WTC11 (cell line): ENCODE measurements around the gene TCF12. TPM values are rescaled to one million over a fixed set of nuclear protein-coding genes. Genes with fewer than 3 reads are reported as not detected.

Experiments used
- ATAC-seq: fragments of 200-7000 bp; cut with Tn5 transposase; 2 replicates; pipeline ENCODE4 v1.10.0; 2021; ENCODE audit warnings: mild to moderate bottlenecking, moderate library complexity
- CTCF ChIA-PET: fragments of 300-600 bp; sonication (Branson Sonifier 250); formaldehyde crosslinking; loops from one replicate; lab custom pipeline; 2021; ENCODE audit warnings: antibody characterized with exemption; lab: Charles Lee
- POLR2A ChIA-PET: fragments of 350-600 bp; sonication (Branson Sonifier 250); formaldehyde crosslinking; loops from one replicate; lab custom pipeline; 2021; ENCODE audit warnings: antibody characterized with exemption; lab: Charles Lee
- DNase-seq: peaks from one replicate; pipeline ENCODE4 v3.0.0; 2021; ENCODE audit warnings: low spot score
- H3K27ac Mint-ChIP-seq: 2 replicates; pipeline ENCODE4 v1.8.0; 2021; ENCODE audit warnings: mixed read lengths
- H3K27me3 Mint-ChIP-seq: 2 replicates; pipeline ENCODE4 v1.8.0; 2021; ENCODE audit warnings: low read depth, mild to moderate bottlenecking, moderate library complexity, mixed read lengths
- H3K36me3 Mint-ChIP-seq: 2 replicates; pipeline ENCODE4 v1.8.0; 2021; ENCODE audit warnings: mixed read lengths
- H3K4me1 Mint-ChIP-seq: 2 replicates; pipeline ENCODE4 v1.8.0; 2022; ENCODE audit warnings: mixed read lengths
- H3K4me3 Mint-ChIP-seq: 2 replicates; pipeline ENCODE4 v1.8.0; 2021; ENCODE audit warnings: mild to moderate bottlenecking, moderate library complexity, mixed read lengths
- H3K9me3 Mint-ChIP-seq: 2 replicates; pipeline ENCODE4 v1.8.0; 2021; ENCODE audit warnings: mixed read lengths
- ESRRA ChIP-seq: sonication (generic); formaldehyde crosslinking; IDR thresholded peaks from 2 replicates; pipeline ENCODE4 v1.8.1; 2022; ENCODE audit warnings: mild to moderate bottlenecking, missing genetic modification reagents, borderline replicate concordance
- GRHL2 ChIP-seq: fragments of 250-450 bp; sonication (Bioruptor Pico); IDR thresholded peaks from 2 replicates; pipeline ENCODE4 v1.8.0; 2022; ENCODE audit warnings: mild to moderate bottlenecking, moderate library complexity; ENCODE audit not compliant: insufficient replicate concordance, severe bottlenecking
- RELA ChIP-seq: sonication (generic); formaldehyde crosslinking; IDR thresholded peaks from 2 replicates; pipeline ENCODE4 v1.8.1; 2022; ENCODE audit warnings: missing genetic modification reagents, mild to moderate bottlenecking, borderline replicate concordance
- RORB ChIP-seq: fragments of 250-450 bp; sonication (Bioruptor Pico); IDR thresholded peaks from 2 replicates; pipeline ENCODE4 v1.9.0; 2021; ENCODE audit warnings: mild to moderate bottlenecking
- SOX15 ChIP-seq: fragments of 250-450 bp; sonication (Bioruptor Pico); IDR thresholded peaks from 2 replicates; pipeline ENCODE4 v1.9.0; 2021; ENCODE audit warnings: mild to moderate bottlenecking
- TP53 ChIP-seq: sonication (generic); formaldehyde crosslinking; IDR thresholded peaks from 2 replicates; pipeline ENCODE4 v1.8.1; 2023; ENCODE audit warnings: mild to moderate bottlenecking, missing genetic modification reagents
- ZNF121 ChIP-seq: sonication (generic); formaldehyde crosslinking; IDR thresholded peaks from 2 replicates; pipeline ENCODE4 v1.8.0; 2023; ENCODE audit warnings: missing genetic modification reagents
- ZNF138 ChIP-seq: sonication (generic); formaldehyde crosslinking; conservative IDR thresholded peaks from 2 replicates; pipeline ENCODE4 v1.8.1; 2022; ENCODE audit warnings: mild to moderate bottlenecking, moderate library complexity, missing genetic modification reagents
- ZNF416 ChIP-seq: fragments of 250-450 bp; sonication (Bioruptor Pico); IDR thresholded peaks from 2 replicates; pipeline ENCODE4 v1.9.0; 2021; ENCODE audit warnings: mild to moderate bottlenecking, inconsistent platforms
- total RNA-seq: library from RNA; stranded (reverse); gene quantifications from 3 replicates; pipeline ENCODE4 v1.2.3, GENCODE V29; 2021
- TF ChIP-seq, protein P1 (sequence below): sonication (generic); formaldehyde crosslinking; conservative IDR thresholded peaks from 2 replicates; pipeline ENCODE4 v1.8.1; 2022; ENCODE audit warnings: mild to moderate bottlenecking, missing genetic modification reagents
- TF ChIP-seq, protein P2 (sequence below): sonication (generic); formaldehyde crosslinking; IDR thresholded peaks from 2 replicates; pipeline ENCODE4 v1.8.0; 2023; ENCODE audit warnings: mild to moderate bottlenecking, missing genetic modification reagents
- TF ChIP-seq, protein P3 (sequence below): sonication (generic); formaldehyde crosslinking; IDR thresholded peaks from 2 replicates; pipeline ENCODE4 v1.8.1; 2023; ENCODE audit warnings: mild to moderate bottlenecking, missing genetic modification reagents, moderate library complexity
- TF ChIP-seq, protein P4 (sequence below): sonication (generic); formaldehyde crosslinking; IDR thresholded peaks from 2 replicates; pipeline ENCODE4 v1.8.1; 2022; ENCODE audit warnings: low read depth, missing genetic modification reagents, borderline replicate concordance
- TF ChIP-seq, protein P5 (sequence below): sonication (generic); formaldehyde crosslinking; IDR thresholded peaks from 2 replicates; pipeline ENCODE4 v1.8.1; 2022; ENCODE audit warnings: missing genetic modification reagents, borderline replicate concordance
- TF ChIP-seq, protein P6 (sequence below): sonication (generic); formaldehyde crosslinking; IDR thresholded peaks from 2 replicates; pipeline ENCODE4 v1.8.0; 2023; ENCODE audit warnings: missing genetic modification reagents
- TF ChIP-seq, protein P7 (sequence below): sonication (generic); formaldehyde crosslinking; IDR thresholded peaks from 2 replicates; pipeline ENCODE4 v1.8.1; 2022; ENCODE audit warnings: low read depth, mild to moderate bottlenecking, moderate library complexity, missing genetic modification reagents, borderline replicate concordance
- TF ChIP-seq, protein P8 (sequence below): sonication (generic); formaldehyde crosslinking; IDR thresholded peaks from 2 replicates; pipeline ENCODE4 v1.8.1; 2023; ENCODE audit warnings: mild to moderate bottlenecking, missing genetic modification reagents, borderline replicate concordance

The TCF12 gene
- total RNA-seq, 1 experiment from 2014 or later: 73.2 TPM

DNA sequence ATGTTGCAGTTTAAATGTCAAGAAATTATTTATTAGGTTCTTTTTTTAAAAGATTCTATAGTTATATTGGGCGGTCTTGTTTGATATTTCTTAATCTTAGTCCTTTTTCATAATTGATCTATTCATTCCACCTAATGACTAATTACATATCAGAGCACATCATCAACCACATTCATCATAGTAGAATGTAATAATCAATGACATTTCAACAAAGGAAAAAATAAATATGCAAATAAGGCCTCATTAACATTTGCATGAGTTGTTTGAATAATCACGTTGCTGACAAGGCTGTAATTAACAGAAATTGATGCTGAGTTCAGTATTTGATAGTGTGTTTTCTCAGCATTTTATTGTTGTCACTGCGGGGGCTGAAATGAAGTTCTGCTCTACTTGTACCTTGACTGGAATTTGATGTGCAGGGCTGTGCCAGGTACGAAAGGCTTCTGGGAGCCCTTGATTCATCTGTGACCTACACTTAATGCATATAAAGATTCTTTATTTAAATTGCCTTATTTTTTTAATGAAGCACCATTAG is 215.7 kb downstream of the TCF12 start:
- no peak for ATAC-seq
- ChIA-PET POLR2A (interaction anchor here (0.6 to 0.7 kb wide), 2 partner anchors 20 to 121 kb away, joined by 3 read pairs; no protein-coding TSS in a partner anchor), CTCF (interaction anchor here (0.7 to 1.0 kb wide), 2 partner anchors 13 to 172 kb away, joined by 3 to 4 read pairs; no protein-coding TSS in a partner anchor)
- peak overlapping the region; percentile 33; the same call in 1 of the 2 replicates for H3K4me3 Mint-ChIP-seq
- DNase-seq: no peak
- no peaks in the 10 kb centered on the region for H3K36me3 Mint-ChIP-seq
- TF ChIP-seq, protein P1, sequence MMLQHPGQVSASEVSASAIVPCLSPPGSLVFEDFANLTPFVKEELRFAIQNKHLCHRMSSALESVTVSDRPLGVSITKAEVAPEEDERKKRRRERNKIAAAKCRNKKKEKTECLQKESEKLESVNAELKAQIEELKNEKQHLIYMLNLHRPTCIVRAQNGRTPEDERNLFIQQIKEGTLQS: no peak
- H3K27me3 Mint-ChIP-seq: no peaks in the 10 kb centered on the region
- H3K9me3 Mint-ChIP-seq: no peaks in the 10 kb centered on the region
- H3K4me1 Mint-ChIP-seq: peaks cover 72% of the 10 kb centered on the region
- peak overlapping the region; percentile 51 for H3K27ac Mint-ChIP-seq

DNA sequence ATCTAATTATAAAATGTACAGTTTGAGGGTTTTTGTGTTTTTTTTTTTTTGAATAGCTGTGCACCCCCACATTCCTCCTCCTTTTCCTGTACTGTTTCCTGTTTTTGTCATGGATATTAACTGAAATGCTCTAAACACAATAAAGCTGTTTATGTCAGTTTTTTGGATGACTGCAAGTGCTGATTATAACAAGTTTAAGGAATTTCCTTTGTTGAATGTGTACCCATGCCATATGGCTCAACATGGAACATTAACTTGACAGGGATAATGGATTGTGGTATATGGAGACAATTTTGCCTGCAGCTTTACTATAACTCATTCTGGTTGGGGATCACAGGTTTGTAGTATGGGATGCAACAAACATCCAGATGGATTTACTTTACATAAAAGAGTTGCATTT is 216.4 kb downstream of the TCF12 start:
- H3K36me3 Mint-ChIP-seq: no peaks in the 10 kb centered on the region
- no peaks in the 10 kb centered on the region for H3K27me3 Mint-ChIP-seq
- H3K4me3 Mint-ChIP-seq: peak overlapping the region; percentile 33; the same call in 1 of the 2 replicates
- peaks cover 66% of the 10 kb centered on the region for H3K4me1 Mint-ChIP-seq
- ChIA-PET POLR2A (interaction anchor here (0.6 kb wide), 1 partner anchor 694 kb away, joined by 6 read pairs; no protein-coding TSS in a partner anchor), CTCF (interaction anchor here (1.0 to 1.9 kb wide), 2 partner anchors 12 to 171 kb away, joined by 3 to 7 read pairs; no protein-coding TSS in a partner anchor)
- no peak for TF ChIP-seq ZNF416 (CRISPR knock-in tag)
- TF ChIP-seq, protein P2, sequence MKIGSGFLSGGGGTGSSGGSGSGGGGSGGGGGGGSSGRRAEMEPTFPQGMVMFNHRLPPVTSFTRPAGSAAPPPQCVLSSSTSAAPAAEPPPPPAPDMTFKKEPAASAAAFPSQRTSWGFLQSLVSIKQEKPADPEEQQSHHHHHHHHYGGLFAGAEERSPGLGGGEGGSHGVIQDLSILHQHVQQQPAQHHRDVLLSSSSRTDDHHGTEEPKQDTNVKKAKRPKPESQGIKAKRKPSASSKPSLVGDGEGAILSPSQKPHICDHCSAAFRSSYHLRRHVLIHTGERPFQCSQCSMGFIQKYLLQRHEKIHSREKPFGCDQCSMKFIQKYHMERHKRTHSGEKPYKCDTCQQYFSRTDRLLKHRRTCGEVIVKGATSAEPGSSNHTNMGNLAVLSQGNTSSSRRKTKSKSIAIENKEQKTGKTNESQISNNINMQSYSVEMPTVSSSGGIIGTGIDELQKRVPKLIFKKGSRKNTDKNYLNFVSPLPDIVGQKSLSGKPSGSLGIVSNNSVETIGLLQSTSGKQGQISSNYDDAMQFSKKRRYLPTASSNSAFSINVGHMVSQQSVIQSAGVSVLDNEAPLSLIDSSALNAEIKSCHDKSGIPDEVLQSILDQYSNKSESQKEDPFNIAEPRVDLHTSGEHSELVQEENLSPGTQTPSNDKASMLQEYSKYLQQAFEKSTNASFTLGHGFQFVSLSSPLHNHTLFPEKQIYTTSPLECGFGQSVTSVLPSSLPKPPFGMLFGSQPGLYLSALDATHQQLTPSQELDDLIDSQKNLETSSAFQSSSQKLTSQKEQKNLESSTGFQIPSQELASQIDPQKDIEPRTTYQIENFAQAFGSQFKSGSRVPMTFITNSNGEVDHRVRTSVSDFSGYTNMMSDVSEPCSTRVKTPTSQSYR (CRISPR knock-in tag): no peak
- TF ChIP-seq, protein P3, sequence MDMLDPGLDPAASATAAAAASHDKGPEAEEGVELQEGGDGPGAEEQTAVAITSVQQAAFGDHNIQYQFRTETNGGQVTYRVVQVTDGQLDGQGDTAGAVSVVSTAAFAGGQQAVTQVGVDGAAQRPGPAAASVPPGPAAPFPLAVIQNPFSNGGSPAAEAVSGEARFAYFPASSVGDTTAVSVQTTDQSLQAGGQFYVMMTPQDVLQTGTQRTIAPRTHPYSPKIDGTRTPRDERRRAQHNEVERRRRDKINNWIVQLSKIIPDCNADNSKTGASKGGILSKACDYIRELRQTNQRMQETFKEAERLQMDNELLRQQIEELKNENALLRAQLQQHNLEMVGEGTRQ (CRISPR knock-in tag): no peak
- no peak for TF ChIP-seq ZNF138 (CRISPR knock-in tag)
- TF ChIP-seq, protein P4, sequence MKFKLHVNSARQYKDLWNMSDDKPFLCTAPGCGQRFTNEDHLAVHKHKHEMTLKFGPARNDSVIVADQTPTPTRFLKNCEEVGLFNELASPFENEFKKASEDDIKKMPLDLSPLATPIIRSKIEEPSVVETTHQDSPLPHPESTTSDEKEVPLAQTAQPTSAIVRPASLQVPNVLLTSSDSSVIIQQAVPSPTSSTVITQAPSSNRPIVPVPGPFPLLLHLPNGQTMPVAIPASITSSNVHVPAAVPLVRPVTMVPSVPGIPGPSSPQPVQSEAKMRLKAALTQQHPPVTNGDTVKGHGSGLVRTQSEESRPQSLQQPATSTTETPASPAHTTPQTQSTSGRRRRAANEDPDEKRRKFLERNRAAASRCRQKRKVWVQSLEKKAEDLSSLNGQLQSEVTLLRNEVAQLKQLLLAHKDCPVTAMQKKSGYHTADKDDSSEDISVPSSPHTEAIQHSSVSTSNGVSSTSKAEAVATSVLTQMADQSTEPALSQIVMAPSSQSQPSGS (CRISPR knock-in tag): no peak
- TF ChIP-seq SOX15 (CRISPR knock-in tag): no peak
- no peak for TF ChIP-seq ZNF121 (CRISPR knock-in tag)
- TF ChIP-seq RORB (CRISPR knock-in tag): no peak
- TF ChIP-seq, protein P5, sequence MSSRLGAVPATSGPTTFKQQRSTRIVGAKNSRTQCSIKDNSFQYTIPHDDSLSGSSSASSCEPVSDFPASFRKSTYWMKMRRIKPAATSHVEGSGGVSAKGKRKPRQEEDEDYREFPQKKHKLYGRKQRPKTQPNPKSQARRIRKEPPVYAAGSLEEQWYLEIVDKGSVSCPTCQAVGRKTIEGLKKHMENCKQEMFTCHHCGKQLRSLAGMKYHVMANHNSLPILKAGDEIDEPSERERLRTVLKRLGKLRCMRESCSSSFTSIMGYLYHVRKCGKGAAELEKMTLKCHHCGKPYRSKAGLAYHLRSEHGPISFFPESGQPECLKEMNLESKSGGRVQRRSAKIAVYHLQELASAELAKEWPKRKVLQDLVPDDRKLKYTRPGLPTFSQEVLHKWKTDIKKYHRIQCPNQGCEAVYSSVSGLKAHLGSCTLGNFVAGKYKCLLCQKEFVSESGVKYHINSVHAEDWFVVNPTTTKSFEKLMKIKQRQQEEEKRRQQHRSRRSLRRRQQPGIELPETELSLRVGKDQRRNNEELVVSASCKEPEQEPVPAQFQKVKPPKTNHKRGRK (CRISPR knock-in tag): no peak
- ATAC-seq: no peak
- DNase-seq: no peak
- no peaks in the 10 kb centered on the region for H3K9me3 Mint-ChIP-seq
- peak overlapping the region; percentile 89 for H3K27ac Mint-ChIP-seq

DNA sequence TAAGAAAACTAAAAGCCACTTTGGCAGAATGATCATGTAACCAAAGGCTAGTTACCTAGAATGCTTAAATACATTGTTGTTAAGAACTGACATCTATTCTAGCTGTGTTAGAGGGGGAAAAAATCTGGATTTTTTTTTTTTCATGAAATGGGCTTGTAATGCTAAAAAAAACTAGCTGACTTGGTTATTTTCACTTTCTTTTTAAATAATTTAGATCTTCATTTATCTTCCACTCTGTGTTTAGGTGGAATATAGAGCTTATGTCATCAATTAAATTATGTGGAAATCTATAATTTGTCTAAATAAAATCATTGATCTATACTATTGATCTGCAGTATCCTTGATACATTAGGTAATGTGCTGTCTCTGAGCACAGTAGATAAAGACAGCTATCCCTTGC is 217.4 kb downstream of the TCF12 start:
- ChIA-PET CTCF (interaction anchor here (0.6 to 1.9 kb wide), 2 partner anchors 11 to 203 kb away, joined by 3 to 7 read pairs; no protein-coding TSS in a partner anchor), POLR2A (no interaction called here)
- no peaks in the 10 kb centered on the region for H3K27me3 Mint-ChIP-seq
- no peaks in the 10 kb centered on the region for H3K9me3 Mint-ChIP-seq
- peaks cover 59% of the 10 kb centered on the region for H3K4me1 Mint-ChIP-seq
- no peak overlapping the region for H3K4me3 Mint-ChIP-seq
- DNase-seq (no peak), ATAC-seq (no peak)
- H3K27ac Mint-ChIP-seq: peak overlapping the region; percentile 87; the same call in 1 of the 2 replicates
- H3K36me3 Mint-ChIP-seq: no peaks in the 10 kb centered on the region
- no peak for TF ChIP-seq ESRRA (CRISPR knock-in tag)
- no peak for TF ChIP-seq GRHL2 (CRISPR knock-in tag)
- TF ChIP-seq, protein P6, sequence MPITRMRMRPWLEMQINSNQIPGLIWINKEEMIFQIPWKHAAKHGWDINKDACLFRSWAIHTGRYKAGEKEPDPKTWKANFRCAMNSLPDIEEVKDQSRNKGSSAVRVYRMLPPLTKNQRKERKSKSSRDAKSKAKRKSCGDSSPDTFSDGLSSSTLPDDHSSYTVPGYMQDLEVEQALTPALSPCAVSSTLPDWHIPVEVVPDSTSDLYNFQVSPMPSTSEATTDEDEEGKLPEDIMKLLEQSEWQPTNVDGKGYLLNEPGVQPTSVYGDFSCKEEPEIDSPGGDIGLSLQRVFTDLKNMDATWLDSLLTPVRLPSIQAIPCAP: no peak
- TF ChIP-seq RELA: no peak
- TF ChIP-seq TP53: no peak
- TF ChIP-seq, protein P7, sequence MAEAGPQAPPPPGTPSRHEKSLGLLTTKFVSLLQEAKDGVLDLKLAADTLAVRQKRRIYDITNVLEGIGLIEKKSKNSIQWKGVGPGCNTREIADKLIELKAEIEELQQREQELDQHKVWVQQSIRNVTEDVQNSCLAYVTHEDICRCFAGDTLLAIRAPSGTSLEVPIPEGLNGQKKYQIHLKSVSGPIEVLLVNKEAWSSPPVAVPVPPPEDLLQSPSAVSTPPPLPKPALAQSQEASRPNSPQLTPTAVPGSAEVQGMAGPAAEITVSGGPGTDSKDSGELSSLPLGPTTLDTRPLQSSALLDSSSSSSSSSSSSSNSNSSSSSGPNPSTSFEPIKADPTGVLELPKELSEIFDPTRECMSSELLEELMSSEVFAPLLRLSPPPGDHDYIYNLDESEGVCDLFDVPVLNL (CRISPR knock-in tag): no peak
- TF ChIP-seq, protein P8, sequence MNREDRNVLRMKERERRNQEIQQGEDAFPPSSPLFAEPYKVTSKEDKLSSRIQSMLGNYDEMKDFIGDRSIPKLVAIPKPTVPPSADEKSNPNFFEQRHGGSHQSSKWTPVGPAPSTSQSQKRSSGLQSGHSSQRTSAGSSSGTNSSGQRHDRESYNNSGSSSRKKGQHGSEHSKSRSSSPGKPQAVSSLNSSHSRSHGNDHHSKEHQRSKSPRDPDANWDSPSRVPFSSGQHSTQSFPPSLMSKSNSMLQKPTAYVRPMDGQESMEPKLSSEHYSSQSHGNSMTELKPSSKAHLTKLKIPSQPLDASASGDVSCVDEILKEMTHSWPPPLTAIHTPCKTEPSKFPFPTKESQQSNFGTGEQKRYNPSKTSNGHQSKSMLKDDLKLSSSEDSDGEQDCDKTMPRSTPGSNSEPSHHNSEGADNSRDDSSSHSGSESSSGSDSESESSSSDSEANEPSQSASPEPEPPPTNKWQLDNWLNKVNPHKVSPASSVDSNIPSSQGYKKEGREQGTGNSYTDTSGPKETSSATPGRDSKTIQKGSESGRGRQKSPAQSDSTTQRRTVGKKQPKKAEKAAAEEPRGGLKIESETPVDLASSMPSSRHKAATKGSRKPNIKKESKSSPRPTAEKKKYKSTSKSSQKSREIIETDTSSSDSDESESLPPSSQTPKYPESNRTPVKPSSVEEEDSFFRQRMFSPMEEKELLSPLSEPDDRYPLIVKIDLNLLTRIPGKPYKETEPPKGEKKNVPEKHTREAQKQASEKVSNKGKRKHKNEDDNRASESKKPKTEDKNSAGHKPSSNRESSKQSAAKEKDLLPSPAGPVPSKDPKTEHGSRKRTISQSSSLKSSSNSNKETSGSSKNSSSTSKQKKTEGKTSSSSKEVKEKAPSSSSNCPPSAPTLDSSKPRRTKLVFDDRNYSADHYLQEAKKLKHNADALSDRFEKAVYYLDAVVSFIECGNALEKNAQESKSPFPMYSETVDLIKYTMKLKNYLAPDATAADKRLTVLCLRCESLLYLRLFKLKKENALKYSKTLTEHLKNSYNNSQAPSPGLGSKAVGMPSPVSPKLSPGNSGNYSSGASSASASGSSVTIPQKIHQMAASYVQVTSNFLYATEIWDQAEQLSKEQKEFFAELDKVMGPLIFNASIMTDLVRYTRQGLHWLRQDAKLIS (CRISPR knock-in tag): no peak
